HG02973 (cell line): Measurements from ENCODE around the gene ADGRE3.
"Not testable (repeated sequence)": the region's sequence is repeated elsewhere in the genome, so short reads cannot be mapped to it uniquely, and the experiment has no call there.

Experiments used
- ATAC-seq: cut with Tn5 transposase; IDR thresholded peaks from one replicate; pipeline ENCODE4 v1.9.1; 2021; ENCODE audit warnings: moderate library complexity; ENCODE audit not compliant: unreplicated experiment

ADGRE3 gene

DNA sequence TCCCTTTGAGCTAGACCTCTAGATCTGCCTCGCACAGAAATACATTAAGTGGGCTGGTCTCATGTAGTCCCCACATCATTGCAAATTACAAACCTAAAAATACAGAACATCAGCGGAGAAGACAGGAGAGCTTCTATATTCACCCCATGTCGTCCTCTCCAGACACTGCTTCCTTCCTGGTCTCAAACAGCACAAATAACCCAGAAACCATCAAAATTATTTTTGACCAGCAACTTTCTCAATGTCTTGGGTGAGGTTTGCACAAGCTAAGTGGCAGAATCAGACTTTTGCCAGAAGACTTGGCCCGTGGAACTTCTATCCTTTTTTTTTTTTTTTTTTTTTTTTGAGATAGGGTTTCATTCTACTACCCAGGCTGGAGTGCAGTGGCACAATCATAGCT lies 63.6 kb downstream of the ADGRE3 start:
- no peak for ATAC-seq

GRCh38 chr19:14606627-14607026 lies 68.0 kb downstream of the ADGRE3 start:
- ATAC-seq, result no peak

DNA sequence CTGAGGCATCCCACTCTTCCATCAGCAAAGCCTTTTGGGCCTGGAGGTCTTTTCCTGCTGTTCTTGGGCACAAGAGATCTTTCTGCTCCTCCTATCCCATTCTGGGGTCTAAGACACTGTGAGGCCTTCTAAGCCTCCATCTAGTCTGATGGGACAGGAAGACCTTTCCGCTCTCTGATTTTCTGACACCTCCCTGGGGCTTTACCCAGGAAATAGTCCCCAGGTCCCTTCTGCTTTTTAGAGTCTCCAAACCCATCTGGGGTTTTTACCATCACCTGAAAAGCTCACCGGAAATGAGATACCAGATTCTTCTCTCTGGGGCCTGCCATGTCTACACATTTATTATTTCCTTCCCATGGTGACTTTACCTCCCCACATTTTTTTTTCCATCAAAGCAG lies 70.7 kb downstream of the ADGRE3 start:
- ATAC-seq, result peak; percentile 86

DNA sequence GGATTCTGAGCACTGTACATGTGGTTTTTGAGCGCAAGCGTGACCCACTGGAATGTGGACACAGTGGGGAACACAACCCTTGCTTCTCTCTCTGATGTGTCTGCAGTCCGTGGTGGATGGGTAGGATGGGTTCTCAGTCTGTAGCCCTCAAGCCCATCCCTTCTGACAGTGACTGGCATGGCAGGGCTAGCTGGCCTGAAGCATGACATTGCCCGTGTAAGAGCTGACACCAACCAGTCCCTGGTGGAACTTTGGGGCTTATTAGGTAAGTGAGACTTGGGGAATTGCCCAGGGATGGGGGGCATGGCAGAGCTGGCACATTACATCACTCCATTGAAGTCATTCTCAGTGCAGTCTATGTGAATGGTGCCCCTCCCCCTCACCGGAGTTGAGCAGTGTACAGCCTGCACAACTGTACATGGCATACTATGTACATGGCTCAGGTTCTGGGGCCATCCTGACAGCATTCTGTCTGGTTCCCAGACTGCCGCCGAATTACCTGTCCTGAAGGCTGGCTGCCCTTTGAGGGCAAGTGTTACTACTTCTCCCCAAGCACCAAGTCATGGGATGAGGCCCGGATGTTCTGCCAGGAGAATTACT lies 75.0 kb downstream of the ADGRE3 start:
- ATAC-seq, result no peak

DNA sequence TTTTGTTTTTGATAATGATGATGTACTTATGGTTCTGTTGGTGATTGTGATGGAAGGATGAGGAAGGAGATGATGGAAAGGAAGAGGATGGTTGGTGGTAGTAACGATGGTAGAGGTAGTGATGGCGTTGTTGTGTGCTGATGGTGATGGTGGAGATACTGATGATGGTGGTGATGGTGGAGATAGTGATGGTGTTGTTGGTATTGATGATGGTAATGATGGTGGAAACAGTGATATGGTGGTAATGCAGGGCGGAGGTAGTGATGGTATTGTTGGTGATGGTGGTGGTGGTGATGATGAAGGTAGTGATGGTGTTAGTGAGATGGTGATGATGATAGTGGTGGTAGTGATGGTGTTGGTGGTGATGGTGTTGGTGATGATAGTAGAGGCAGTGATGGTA lies 79.1 kb downstream of the ADGRE3 start:
- no peak for ATAC-seq

- ATAC-seq, result not testable (repeated sequence)
Measured at GRCh38 chr19:14589433-14589832, 85.2 kb downstream of the ADGRE3 start.

DNA sequence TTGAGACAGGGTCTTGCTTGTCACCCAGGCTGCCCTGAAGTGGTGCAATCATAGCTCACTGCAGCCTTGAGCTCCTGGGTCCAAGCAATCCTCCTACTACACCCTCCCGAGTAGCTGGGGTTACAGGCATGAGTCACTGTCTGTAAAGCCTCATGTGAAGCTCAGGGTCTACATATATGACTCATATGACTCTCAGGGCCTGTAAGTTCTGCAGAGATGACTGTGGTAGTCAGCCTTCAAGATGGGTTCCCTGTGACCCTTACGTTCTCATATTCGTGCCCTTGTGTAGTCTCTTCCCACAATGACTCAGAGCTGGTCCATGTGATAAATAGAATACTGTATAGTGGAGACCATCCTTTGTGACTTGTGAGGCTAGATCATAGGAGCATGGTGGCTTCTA lies 89.5 kb downstream of the ADGRE3 start:
- peak; percentile 60 for ATAC-seq

- not testable (repeated sequence) for ATAC-seq
Measured at GRCh38 chr19:14584372-14584771, 90.3 kb downstream of the ADGRE3 start.

DNA sequence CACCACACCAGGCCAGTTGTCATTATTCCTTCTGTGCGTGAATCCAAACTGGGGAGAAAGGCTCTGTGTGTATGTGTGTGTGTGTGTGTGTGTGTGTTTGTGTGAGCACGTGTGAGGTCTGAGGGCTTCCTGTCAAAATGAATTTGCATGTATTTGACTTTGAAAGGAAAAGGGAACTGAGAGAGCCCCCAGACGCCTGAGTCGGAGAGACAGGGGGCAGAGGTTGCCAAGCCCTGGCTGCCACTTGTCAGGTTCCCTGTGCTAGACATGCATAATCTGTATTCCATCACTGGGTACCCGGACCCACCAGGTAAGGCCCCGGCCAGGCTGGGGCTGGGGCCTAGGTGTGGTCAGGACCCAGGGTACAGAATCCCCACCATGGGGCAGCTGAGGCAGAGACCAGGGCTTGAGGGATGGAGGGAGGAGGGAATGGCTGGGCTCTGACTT lies 91.7 kb downstream of the ADGRE3 start, which contains the start of gene CLEC17A:
Gene CLEC17A, plus strand, starts transcription at position 191 of the 447 bp plus-strand sequence. Its CDS starts 77 bp downstream, at position 268.
- ATAC-seq, result no peak

DNA sequence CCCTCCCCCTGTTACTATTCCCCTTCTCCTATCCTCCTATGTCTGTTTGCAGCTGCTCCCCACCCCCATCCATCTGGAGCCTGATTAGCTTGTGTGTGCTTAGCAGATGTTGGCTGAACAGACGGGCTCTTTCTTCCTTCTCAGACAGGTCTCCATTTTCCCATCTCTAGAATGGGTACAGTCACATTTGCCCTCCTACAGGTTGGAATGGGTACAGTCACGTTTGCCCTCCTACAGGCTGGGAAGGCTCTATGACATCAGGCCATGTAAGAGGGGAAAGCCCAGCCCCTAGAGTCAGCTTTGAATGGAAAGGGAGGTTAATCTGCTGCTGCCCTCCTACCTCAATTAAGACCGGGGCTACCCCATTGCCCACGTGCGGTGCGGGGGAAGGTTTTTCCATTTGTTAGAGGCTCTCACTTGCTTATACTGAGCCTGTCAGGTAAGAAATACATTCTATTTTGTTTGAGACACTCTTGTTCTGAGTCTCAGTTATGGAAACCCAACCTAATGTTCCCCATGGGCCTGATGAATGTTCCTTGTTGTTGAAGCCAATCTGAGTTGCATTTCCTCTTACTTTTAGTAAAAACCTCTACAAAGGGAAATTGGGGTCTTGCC lies 93.9 kb downstream of the ADGRE3 start:
- ATAC-seq, result no peak

DNA sequence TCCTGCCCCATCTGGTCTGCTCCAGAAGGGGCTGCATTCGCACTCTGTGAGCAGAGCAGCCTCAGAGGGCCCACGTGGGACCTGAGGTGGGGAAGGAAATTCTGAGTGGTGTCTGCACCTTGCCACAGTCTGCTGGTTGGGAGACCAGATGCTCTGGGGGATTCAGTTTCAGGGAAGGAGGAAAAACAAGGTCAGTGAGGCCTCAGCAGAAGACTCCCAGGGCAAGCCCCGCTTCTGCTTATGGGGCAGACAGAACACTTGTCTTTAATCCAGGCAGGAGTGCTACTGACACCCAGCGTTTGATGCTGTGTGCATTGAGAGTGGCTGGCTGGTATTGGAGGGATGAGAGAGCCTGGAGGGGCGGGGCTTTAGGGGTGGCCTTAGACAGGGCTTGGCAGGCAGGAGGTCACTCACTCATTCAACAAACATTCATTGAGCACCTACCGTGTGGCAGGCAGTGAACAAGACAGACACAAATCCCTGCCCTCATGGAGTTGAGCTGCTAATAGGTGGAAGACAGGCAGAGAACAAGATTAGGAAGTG lies 96.7 kb downstream of the ADGRE3 start:
- ATAC-seq, result no peak

DNA sequence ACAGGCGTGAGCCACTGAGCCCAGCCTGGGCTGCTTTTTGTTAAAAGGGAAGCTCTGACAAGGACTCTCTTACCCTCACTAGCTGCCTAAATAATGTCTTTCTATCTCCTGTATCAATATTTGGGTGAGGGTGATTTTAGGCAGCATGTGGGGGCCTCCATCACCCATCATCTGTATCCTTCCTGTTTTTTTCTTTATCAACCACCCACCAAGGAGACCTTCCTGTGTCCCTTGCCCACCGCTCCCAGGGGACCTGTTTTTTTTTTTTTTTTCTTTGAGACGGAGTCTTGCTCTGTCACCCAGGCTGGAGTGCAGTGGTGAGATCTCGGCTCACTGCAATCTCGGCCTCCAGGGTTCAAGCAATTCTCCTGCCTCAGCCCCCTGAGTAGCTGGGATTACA lies 97.4 kb downstream of the ADGRE3 start:
- ATAC-seq, result no peak

DNA sequence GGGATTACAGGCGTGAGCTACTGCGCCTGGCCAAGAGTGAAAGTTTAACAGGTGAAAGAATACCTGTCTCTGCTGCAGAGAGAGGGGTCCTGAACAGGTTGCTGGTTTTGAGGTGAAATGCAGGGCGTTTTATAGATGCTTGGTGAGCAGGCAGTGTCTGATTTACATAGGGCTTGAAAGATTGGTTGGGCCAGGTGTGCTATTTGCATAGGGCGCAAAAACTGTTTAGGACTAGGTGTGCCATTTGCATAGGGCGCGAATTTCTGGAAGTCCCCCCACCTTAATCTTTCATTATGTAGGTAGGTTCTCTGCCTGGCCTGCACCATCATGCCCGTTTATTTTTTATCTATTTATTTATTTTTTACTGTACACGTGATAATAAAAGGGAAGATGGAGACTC lies 98.3 kb downstream of the ADGRE3 start:
- no peak for ATAC-seq

- ATAC-seq, result no peak
Measured at GRCh38 chr19:14575428-14575980, 99.1 kb downstream of the ADGRE3 start.

GRCh38 chr19:14571695-14572490 lies 102.8 kb downstream of the ADGRE3 start, which contains the start of gene NDUFB7:
TSS of gene NDUFB7 (minus strand) at chr19:14572066. CDS start at chr19:14572000, 66 bp downstream.
- peak; percentile 71 for ATAC-seq

GRCh38 chr19:14570864-14571527 lies 103.6 kb downstream of the ADGRE3 start:
- ATAC-seq, result no peak
